ENCODE data around the gene XPO4. TPM values are rescaled to one million over a fixed set of nuclear protein-coding genes. Genes with fewer than 3 reads are reported as not detected.

Gene XPO4
- total and polyA plus RNA-seq, 3 donors from 2014 or later, result 13.0 to 31.4 (median 27.6) TPM

DNA sequence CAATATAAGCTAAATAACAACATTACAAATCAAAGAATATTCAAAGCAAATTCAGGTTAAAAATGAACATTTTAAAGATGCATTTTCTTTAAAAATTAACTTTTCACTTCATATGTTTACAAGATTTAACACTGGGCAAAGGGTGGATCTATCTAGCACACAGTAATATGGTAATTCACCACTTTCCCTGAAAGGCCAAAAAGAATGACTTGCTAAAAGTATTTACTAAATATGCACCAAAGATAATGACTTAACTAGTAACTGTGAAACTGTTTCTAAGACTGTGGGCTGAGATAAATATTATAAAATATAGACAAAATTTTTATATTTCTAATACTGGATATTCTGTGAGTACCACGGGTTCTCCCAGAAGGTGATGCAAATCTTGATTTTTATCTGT lies 124.2 kb downstream of the XPO4 start:
- Histone ChIP-seq H3K27me3 (no peaks in the 10 kb centered on the region), H3K9me3 (no peaks in the 10 kb centered on the region), H3K4me3 (no peak overlapping the region), H3K27ac (no peak overlapping the region), H3K4me1 (no peaks in the 10 kb centered on the region), H3K36me3 (ENCODE audit: low read depth, missing control alignments) (no peaks in the 10 kb centered on the region)
- TF ChIP-seq, protein P1, sequence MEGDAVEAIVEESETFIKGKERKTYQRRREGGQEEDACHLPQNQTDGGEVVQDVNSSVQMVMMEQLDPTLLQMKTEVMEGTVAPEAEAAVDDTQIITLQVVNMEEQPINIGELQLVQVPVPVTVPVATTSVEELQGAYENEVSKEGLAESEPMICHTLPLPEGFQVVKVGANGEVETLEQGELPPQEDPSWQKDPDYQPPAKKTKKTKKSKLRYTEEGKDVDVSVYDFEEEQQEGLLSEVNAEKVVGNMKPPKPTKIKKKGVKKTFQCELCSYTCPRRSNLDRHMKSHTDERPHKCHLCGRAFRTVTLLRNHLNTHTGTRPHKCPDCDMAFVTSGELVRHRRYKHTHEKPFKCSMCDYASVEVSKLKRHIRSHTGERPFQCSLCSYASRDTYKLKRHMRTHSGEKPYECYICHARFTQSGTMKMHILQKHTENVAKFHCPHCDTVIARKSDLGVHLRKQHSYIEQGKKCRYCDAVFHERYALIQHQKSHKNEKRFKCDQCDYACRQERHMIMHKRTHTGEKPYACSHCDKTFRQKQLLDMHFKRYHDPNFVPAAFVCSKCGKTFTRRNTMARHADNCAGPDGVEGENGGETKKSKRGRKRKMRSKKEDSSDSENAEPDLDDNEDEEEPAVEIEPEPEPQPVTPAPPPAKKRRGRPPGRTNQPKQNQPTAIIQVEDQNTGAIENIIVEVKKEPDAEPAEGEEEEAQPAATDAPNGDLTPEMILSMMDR (IDR thresholded peaks at IDR 0.05), result no peak
- TF ChIP-seq POLR2A (IDR thresholded peaks at IDR 0.05), result no peak
- intact Hi-C loops (cut with DNase I; ENCODE audit: low total_unique reads), result no loop called here
- 83% methylated on average over 1 of the region's 1 CpG for WGBS, 2 donors
- DNase-seq, result no peak

DNA sequence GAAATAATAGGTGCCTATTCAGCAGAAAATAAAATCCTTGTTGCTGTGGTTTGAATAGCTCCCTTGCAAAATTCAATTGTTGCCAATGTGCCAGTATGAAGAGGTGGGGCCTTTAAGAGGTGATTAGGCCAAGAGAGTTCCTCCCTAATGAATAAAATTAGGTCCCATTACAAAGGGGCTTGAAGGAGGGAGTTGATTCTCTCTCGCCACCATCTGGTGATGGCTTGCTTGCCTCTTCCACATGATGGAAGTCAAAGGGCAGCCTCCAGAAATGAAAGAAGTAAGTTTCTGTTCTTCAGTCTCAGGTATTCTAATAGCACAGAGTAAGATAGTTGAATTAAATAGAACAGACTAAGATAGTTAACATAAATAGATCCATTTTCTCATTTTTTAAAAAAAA lies 125.8 kb downstream of the XPO4 start:
- H3K4me1 ChIP-seq, result peaks cover 8% of the 10 kb centered on the region
- no peaks in the 10 kb centered on the region for H3K9me3 ChIP-seq
- H3K36me3 ChIP-seq (ENCODE audit: low read depth, missing control alignments), result no peaks in the 10 kb centered on the region
- H3K27me3 ChIP-seq, result no peaks in the 10 kb centered on the region
- intact Hi-C loops (cut with DNase I; ENCODE audit: low total_unique reads), result no loop called here
- 53 to 85% methylated on average over 1 of the region's 1 CpG for WGBS, 2 donors
- TF ChIP-seq POLR2A (IDR thresholded peaks at IDR 0.05), result no peak
- TF ChIP-seq, protein P1 (IDR thresholded peaks at IDR 0.05), result no peak
- DNase-seq, result no peak
- no peak overlapping the region for H3K4me3 ChIP-seq
- no peak overlapping the region for H3K27ac ChIP-seq

DNA sequence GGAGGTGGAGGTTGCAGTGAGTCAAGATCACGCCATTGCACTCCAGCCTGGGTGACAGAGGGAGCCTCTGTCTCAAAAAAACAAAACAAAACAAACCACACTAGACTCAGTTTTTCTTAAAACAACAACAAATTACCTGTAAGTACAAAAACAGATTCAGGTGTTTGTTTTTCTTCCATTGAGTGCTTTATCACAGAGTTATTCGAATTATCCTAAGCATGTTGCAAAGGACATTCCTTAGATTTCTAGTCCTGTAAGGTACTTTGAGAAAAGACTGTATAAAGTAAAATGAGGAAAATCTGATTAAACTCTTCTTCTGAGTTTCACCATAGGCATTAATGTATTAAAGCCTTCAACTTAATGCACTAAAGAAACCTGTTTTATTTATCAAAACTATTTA lies 126.6 kb downstream of the XPO4 start:
- Histone ChIP-seq H3K4me1 (peaks cover 8% of the 10 kb centered on the region), H3K27me3 (no peaks in the 10 kb centered on the region), H3K36me3 (ENCODE audit: low read depth, missing control alignments) (no peaks in the 10 kb centered on the region), H3K4me3 (no peak overlapping the region), H3K9me3 (no peaks in the 10 kb centered on the region), H3K27ac (no peak overlapping the region)
- no peak for DNase-seq
- TF ChIP-seq POLR2A (IDR thresholded peaks at IDR 0.05), result no peak
- TF ChIP-seq, protein P1 (IDR thresholded peaks at IDR 0.05), result no peak
- intact Hi-C loops (cut with DNase I; ENCODE audit: low total_unique reads), result no loop called here
- 59 to 66% methylated on average over 2 of the region's 2 CpGs for WGBS, 2 donors

DNA sequence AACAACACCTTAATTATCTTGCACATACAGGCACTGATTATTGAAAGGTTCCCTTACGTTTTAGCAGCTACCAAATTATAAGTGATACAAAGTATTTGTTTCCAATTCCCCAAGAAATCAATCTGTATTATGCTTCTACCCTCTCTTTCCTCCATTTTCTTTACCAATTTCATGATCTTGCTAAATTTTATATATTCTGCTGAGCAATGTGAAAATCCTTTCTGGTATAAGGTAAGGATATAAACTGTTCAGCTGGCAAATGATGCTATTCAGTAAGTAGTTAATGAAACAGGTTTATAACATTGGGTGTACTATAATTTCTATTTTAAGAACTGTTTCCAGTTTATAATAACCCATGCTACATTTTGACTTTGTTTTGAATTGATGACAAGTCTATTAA lies 127.8 kb downstream of the XPO4 start:
- H3K27ac ChIP-seq, result no peak overlapping the region
- no peaks in the 10 kb centered on the region for H3K27me3 ChIP-seq
- no peaks in the 10 kb centered on the region for H3K9me3 ChIP-seq
- no peaks in the 10 kb centered on the region for H3K36me3 ChIP-seq (ENCODE audit: low read depth, missing control alignments)
- H3K4me3 ChIP-seq, result no peak overlapping the region
- intact Hi-C loops (cut with DNase I; ENCODE audit: low total_unique reads), result no loop called here
- DNase-seq, result no peak
- TF ChIP-seq POLR2A (IDR thresholded peaks at IDR 0.05), result no peak
- TF ChIP-seq, protein P1 (IDR thresholded peaks at IDR 0.05), result no peak
- peaks cover 8% of the 10 kb centered on the region for H3K4me1 ChIP-seq
- 43% methylated on average over 1 of the region's 1 CpG for WGBS, 2 donors
